Measurements from ENCODE around the gene ATP6V1G3.
A peak's percentile ranks its signal among the peaks of the same experiment; 100 is the strongest.
"Not testable (repeated sequence)": the region's sequence is repeated elsewhere in the genome, so short reads cannot be mapped to it uniquely, and the experiment has no call there.

Gene ATP6V1G3, protein sequence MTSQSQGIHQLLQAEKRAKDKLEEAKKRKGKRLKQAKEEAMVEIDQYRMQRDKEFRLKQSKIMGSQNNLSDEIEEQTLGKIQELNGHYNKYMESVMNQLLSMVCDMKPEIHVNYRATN

DNA sequence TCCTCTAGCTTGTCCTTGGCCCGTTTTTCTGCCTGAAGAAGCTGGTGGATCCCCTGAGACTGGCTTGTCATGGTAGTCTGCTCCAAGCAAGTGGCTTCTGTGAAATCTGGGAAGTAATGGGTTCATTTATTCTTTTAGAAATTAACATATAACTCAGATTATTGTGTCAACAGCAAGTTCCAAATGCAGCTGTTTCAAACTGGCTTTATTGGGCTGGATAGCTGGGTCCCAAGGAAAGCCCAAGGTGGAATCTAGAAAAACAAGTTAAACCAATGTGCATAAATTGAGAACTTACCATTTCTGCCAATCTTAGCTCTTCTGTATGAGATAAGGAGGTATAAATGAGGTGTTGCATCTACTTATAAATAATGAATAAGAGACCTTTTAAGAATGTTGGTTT, at the start of gene ATP6V1G3:
TSS of gene ATP6V1G3 (minus strand) at position 101 of the 400 bp plus-strand sequence. CDS start at position 71, 30 bp downstream.
- DNase-seq, result no peak

GRCh38 chr1:198588845-198589244, 48.4 kb upstream of the ATP6V1G3 start:
- DNase-seq, result no peak

GRCh38 chr1:198584163-198584562, 43.7 kb upstream of the ATP6V1G3 start:
- no peak for DNase-seq

- DNase-seq, result not testable (repeated sequence)
These were observed 42.8 kb upstream of the ATP6V1G3 start for GRCh38 chr1:198583209-198583802.

- no peak for DNase-seq
These were observed 37.0 kb upstream of the ATP6V1G3 start for GRCh38 chr1:198577444-198577843.

DNA sequence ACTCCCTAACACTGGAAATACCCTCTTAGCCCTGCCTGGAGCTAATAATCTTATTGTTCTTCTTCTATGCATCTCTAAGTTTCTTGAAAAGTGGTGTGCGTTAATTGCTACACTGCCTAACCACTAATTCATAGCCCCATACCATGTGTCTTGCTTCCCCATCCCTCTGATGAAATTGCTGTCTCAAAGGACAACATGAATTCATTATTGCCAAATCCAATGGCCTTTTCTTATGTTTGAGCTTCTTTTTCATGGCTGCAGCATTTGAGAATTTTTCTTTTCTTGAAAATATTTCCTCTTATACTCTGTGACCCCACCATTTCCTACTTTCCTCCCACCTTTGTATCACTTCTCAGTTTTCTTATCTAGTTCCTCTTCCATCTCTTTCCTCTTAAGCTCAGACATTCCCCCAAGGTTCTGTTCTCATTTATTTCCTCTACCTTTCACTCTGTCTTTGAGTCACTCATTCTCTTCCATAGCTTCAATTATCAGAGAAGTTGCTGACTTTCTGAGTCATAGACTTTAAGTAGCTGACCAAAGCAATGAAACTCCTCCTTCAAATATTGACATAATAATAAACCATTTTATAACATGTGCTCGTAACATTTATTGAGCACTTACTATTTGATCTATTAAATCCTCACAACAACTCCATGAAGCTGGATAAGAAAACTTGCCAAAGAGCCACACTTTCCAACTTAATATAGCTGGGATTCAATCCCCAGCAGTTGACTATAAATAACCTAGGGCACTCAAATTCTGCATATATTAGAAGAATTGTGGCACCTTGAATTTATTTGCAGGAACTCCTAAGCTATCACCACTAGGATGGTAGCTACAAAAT, 35.5 kb upstream of the ATP6V1G3 start:
- no peak for DNase-seq

- no peak for DNase-seq
These were observed 34.8 kb upstream of the ATP6V1G3 start for GRCh38 chr1:198575292-198575691.

- no peak for DNase-seq
These were observed 33.8 kb upstream of the ATP6V1G3 start for GRCh38 chr1:198574325-198574724.

DNA sequence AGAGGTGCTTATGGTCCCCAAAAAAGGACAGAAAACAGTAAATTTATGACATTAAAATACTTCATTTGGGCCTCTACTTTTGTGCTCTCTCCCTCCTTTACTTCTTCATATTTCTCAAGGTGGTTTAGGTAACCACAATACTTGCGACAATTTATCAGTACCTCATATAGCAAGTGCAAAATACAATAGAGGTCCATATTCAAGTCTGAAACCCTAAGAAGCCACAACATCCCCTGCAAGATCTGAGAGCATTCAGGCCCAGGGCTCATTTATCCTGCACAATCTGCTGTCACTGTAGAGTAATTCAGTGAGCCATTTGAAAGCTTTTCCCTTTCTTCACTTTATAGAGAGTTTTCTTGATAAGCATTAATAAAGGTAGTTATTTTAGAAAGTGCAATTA, 24.2 kb upstream of the ATP6V1G3 start:
- no peak for DNase-seq

- DNase-seq, result no peak
These were observed 23.7 kb upstream of the ATP6V1G3 start for GRCh38 chr1:198564157-198564556.

GRCh38 chr1:198563583-198563982, 23.1 kb upstream of the ATP6V1G3 start:
- DNase-seq, result no peak

- DNase-seq, result no peak
These were observed 19.7 kb upstream of the ATP6V1G3 start for GRCh38 chr1:198560161-198560560.

GRCh38 chr1:198559362-198559761, 18.9 kb upstream of the ATP6V1G3 start:
- no peak for DNase-seq

DNA sequence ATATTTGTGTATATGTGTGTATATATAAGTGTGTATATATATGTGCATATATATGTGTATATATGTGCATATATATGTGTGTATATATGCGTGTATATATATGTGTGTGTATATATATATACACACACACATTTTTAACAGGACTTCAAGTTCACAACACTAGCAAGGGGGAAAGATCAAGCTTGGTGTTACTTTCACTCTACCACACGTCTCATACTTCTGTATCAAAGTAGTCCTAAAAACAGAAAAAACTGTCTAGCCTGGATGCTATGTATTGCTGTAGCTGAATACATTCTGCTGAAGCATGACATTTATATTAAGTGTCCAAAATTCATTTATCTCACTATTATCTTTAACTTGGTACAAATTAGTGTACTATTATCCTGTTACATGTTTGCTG, 17.9 kb upstream of the ATP6V1G3 start:
- no peak for DNase-seq

GRCh38 chr1:198556971-198557370, 16.5 kb upstream of the ATP6V1G3 start:
- peak; percentile 71 for DNase-seq

DNA sequence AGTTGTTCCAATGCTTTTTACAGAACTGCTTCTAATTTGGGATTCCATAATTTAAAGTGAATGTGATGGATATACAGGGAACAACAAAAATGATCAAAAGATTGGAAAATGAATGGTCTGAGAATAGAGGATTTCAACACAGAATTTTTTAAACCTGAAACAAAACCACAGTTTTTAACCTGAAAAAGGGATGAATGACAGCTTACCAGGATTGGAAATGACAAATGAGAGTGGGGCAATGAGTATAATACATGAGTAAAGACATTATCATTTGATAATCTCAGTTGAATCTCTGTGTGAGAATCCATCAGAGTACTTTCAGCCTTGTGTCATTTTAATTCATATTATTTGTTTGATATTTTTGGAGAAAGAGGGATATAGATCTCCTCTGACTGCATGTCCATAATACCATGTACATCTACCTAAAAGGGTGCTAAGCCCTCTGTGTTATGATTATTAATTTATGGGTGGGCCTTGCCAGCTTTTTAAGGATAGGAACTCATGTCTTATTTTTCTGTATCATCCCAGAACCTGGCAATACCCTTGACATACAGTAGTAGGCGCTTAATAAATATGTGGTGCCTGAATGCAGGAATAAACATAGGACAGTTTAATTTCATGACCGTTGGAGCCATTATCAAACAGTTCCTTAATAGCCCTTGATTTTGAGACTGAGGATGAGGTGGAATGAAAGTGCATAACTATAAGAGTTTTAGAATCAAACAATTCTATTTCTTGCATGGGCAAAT, 12.4 kb upstream of the ATP6V1G3 start:
- DNase-seq, result no peak

- no peak for DNase-seq
These were observed 10.6 kb upstream of the ATP6V1G3 start for GRCh38 chr1:198550941-198551524.

DNA sequence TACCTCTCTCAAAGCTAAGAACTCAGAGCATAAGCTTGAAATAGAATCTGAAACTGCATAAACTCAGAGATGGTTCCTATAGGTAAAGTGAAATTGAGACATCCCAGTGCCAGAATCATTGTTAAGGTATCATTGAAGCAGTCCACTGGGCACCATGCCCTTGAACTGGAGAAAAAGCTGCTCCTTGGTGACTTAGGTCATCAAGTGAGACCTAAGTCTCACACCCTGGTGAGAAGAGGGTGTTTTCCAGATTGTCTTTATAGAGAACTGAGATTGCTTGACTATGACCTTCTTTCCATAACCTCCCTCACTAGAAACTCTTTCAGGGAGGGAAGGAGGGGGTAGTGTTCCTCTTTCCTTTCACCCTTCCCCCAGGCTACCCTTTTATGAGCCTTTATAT, 9.4 kb upstream of the ATP6V1G3 start:
- no peak for DNase-seq

- no peak for DNase-seq
These were observed 8.4 kb upstream of the ATP6V1G3 start for GRCh38 chr1:198548890-198549289.

DNA sequence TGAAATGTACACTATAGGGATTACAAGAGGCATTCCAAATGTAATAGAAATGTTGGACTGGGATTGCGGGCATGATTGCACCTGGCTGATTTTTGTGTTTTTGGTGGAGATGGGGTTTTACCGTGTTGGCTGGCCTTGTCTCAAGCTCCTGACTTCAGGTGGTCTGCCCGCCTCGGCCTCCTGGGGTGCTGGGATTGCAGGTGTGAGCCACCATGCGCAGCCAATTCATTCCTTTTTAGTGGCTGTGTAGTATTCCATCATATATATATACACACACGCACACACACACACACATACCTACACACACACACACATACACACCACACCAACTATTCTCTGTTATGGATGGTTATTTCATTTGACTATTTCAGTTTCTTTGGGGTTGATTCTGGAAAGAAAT, 4.7 kb upstream of the ATP6V1G3 start:
- DNase-seq, result no peak

- DNase-seq, result no peak
These were observed 3.8 kb upstream of the ATP6V1G3 start for GRCh38 chr1:198544265-198544664.

DNA sequence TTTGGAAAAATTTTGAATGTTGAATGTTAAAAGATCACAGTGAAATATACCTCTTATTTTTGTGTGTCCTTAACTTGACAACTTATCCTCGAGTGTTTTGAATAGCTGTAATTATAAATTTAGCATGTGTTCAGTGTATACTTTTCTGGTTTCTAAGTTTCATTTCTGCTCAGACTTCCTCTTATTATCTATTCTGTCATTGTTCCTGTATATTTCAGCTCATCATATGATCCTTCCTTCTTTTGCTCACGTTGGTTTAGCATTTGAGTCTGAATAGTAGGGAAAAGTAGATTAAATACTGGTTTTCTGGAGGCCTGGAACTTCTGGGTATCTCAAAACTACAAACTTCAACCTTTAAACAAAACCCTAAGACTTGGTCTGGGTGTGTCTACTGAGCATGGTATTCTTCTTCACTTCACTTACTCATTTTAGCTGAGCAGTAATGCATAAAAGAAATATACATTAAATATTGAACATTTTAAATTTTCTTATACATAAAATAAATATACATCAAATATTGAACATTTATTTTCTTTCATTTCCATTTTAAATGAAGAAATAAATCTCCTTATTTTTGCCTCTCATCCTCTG, 3.3 kb upstream of the ATP6V1G3 start:
- no peak for DNase-seq

DNA sequence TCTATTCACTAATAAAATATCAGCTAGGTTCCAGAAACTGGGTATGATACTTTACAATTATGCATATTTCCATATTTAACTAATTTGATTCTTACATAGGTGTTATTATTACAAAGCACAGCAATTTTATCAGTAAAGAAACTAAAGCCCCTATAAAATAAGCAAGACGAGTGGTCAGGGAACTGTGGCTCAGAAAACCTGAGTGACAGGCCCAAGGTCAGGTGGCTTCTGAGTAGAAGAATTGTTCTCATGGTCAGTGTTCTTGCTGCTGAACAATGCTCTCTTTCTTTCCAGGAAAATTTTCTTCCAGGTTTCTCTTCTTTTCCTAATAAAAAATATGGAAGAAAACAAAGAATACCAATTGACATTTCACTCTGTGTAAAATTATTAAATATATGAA, 2.2 kb upstream of the ATP6V1G3 start:
- DNase-seq, result no peak
